RPMI8226 (cell line): ENCODE data around the gene MAST2.
"Not testable (repeated sequence)": the region's sequence is repeated elsewhere in the genome, so short reads cannot be mapped to it uniquely, and the experiment has no call there.

Experiments
- DNase-seq: peaks from one replicate; pipeline ENCODE4 v3.0.0-alpha.2; 2015

MAST2 gene

DNA sequence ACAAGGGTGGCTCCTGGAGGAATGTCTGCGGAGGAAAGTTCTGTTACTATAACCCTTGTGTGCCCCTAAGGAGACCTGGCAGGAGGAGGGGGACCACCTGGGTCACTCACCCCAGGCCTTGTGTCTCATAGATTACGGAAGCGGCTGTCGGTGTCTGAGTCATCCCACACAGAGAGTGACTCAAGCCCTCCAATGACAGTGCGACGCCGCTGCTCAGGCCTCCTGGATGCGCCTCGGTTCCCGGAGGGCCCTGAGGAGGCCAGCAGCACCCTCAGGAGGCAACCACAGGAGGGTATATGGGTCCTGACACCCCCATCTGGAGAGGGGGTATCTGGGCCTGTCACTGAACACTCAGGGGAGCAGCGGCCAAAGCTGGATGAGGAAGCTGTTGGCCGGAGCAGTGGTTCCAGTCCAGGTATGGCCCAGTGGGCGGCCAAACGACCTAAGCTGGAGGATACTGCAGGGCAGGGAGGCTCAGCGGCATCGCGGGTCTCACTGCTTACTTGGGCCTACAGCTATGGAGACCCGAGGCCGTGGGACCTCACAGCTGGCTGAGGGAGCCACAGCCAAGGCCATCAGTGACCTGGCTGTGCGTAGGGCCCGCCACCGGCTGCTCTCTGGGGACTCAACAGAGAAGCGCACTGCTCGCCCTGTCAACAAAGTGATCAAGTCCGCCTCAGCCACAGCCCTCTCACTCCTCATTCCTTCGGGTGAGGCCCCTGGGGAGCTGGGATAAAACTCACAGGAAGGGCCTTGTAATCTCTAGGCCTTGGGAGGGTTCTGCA, 227.7 kb downstream of the MAST2 start:
- no peak for DNase-seq

DNA sequence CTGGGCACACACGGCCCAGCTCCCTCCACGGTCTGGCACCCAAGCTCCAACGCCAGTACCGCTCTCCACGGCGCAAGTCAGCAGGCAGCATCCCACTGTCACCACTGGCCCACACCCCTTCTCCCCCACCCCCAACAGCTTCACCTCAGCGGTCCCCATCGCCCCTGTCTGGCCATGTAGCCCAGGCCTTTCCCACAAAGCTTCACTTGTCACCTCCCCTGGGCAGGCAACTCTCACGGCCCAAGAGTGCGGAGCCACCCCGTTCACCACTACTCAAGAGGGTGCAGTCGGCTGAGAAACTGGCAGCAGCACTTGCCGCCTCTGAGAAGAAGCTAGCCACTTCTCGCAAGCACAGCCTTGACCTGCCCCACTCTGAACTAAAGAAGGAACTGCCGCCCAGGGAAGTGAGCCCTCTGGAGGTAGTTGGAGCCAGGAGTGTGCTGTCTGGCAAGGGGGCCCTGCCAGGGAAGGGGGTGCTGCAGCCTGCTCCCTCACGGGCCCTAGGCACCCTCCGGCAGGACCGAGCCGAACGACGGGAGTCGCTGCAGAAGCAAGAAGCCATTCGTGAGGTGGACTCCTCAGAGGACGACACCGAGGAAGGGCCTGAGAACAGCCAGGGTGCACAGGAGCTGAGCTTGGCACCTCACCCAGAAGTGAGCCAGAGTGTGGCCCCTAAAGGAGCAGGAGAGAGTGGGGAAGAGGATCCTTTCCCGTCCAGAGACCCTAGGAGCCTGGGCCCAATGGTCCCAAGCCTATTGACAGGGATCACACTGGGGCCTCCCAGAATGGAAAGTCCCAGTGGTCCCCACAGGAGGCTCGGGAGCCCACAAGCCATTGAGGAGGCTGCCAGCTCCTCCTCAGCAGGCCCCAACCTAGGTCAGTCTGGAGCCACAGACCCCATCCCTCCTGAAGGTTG, 231.4 kb downstream of the MAST2 start:
- DNase-seq: no peak

DNA sequence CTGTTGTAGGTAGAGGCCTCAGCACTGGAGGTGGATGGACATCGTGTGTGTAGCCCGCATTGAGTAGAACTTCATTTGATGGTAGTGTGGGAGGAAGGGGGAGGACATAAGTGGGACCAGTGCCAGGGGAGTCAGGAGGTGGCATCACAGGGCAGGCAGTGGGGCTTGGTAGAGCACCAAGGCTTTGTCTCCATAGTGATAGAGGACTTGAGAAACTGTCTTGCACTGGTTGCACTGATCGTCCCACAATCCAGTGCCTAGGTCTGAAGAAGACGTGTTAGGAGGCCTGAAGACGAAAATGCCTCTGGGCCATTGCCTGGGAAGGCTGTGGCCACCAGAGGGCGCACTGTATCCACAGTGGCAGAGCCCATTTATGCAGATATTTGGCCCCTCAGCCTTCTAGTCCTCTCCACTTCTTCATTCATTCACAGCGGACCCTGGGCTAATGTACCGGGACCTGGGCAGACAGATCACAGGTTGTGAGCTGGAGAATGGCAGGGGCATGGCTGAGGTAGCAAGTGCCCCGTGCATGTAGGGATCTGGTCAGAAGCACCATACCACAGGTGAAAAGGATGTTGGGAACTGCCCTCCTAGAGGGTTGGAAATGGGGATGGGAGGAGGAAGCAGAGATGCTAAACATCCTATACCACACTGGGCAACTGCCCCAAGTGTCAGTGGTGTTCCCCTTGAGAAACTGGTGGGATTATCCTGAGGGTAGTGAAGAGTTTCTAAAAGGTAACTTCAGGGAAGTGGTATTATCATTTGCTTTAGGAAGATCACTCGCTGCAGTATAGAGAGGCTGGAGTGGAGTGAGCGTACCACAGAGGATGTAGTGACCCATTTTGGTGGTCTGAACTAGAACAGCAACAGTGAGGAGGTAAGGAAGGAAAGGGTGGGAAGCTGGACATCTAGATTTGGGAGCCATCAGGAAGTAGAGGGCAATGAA, 233.8 kb downstream of the MAST2 start:
- DNase-seq: peak; percentile 91

DNA sequence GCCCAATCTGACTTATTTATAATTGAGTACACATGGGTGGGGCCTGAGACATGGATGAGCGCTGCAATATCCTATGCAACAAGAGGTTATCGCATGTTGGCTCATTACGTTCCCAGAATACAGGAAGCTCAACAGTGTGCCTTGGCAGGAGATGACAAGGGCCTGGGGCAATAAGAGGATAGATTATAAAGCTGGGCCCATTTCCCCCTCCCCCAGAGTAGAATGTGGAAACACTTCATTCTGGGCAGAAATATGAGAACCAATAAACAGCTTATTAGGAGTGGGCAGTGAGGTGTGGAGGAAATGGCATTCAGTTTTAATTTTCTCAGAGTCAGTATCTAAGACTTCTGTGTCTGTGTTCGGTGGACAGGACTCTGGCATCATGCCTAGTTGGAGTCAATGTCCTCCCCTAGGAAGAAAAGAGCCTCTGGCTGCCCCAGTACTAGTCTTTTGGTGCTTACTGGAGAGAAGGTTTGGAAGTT, 236.2 kb downstream of the MAST2 start:
- DNase-seq: peak; percentile 64

DNA sequence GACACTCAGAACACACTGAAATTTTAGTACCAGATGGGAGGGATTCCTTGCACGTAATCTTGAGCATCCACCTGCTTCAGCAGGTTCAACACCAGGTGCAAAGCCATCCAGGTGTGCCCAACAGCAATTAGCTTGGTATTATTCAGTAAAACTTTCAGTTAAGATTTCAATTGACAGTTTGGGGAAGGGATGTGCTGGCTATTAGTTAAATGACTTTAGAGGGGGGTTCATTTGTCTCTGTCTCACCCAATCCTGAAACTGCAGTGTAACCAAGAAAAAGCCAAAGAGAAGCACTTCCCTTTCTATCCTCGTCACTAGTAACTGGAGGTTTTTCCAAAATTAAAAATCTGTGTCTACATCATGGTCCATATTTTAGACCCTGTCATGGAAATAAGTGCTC, 238.1 kb downstream of the MAST2 start:
- peak; percentile 87 for DNase-seq

DNA sequence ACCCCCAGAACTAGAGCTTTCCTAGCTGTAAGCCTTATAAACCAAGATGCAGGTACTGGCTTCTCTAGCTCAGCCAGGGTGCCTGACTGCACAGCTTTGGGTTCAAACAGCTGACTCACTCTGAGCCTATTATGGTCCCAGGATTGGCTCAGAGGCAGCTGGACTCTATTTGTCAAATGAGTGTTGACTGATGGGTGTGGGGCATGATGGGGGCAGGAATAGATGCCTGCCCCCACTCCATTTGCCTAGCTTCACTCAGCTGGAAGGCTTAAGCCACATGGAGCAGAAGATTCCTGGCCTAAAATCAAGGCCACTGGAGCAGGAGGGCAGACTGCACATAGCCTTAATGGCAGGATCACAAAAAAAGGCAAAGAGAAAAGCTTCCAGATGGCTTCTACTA, 238.6 kb downstream of the MAST2 start:
- DNase-seq: peak; percentile 64

DNA sequence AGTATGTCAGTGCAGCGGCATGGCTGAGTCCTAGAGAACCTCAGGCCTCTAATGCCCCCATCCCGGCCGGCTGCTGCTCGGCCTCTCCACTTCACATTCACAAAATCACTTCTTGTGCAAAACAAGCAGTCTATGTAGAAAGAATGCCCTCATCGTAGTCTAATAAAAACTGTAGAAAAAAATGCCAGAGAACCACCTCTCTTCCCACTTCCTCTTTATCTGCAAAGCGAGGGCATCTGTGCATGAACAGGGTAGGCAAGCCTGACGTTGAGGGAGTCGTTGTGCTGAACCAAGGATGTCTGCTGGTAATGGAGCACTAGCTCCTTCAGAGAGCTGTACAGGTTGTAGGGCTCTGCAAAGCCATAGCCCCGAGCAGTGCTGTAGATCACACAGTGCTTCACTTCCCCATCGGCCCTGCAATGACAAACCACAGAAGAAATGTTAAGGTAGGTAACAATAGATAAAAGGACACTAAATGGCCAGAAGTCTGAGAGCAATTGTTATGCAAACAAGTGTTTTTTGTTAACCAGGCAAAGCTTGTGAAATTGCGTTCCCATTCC, 240.1 kb downstream of the MAST2 start:
- DNase-seq: peak; percentile 95

DNA sequence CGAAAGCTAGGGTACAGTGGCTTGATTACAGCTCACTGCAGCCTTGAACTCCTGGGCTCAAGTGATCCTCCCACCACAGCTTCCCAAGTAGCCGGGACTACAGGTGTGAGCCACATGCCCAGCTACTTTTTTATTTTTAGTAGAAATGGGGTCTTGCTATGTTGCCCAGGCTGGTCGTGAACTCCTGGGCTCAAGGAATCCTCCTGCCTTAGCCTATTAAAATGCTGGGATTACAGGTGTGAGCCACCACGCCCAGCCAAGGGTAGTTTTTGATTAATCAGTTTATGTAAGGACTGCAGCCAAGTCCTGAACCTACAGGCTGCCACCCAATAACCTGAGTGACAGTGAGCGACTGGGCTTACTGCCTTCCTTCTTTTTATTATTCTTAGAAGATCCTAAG, 240.7 kb downstream of the MAST2 start:
- no peak for DNase-seq

DNA sequence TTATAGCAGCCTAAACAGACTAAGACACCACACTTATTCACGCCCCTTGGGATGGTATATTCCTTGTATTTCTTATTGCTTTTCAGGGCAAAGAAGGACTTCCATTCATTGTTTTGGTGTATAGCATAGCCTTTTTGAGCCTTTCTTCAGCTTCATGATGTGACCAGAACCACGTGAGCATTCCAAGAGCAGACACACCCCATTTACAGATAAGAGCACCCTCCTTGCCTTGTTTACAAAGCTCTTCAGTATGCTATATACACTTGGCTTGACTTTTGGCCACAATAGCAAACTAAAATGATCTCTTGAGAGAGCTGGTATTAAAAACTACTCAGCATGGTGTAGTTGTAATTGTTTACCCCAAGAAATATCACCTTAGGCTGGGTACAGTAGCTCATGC, 250.3 kb downstream of the MAST2 start:
- DNase-seq: no peak

DNA sequence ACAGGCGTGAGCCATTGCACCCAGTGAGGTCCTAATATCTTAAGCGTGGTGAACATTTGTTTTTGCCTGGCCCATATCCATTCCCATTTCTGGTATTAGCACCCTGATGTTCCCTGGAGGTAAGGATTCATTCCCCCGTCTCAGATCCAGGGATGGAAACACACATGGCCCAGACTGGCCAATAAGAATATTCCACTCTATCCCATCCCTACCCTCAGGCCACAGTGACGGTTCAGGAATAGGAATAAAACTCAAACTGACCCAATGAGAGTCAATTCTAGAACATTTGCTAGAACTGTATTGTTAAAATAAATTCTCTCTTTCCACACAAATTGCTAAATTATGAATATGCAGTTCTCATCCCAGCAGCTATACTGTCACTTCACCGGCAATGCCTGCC, 252.9 kb downstream of the MAST2 start:
- no peak for DNase-seq

DNA sequence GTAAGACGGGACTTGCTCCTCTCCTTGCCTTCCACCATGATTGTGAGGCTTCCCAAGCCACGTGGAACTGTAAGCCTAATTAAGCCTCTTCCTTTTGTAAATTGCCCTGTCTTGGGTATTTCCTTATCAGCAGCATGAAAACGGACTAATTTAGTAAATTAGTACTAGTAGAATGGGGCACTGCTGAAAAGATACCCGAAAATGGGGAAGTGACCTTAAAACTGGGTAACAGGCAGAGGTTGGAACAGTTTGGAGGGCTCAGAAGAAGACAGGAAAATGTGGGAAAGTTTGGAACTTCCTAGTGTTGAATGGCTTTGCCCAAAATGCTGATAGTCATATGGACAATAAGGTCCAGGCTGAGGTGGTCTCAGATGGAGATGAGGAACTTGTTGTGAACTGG, 253.8 kb downstream of the MAST2 start:
- not testable (repeated sequence) for DNase-seq

DNA sequence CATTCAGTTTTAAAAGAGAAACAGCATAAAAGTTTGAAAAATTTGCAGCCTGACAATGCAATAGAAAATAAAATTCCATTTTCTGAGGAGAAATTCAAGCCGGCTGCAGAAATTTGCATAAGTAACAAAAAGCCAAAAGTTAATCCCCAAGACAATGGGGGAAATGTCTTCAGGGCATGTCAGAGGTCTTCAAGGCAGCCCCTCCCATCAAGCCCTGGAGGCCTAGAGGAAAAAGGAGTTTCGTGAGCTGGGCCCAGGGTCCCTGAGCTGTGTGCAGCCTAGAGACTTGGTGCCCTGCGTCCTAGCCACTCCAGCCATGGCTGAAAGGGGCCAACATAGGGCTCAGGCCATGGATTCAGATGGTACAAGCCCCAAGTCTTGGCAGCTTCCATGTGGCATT, 254.4 kb downstream of the MAST2 start:
- no peak for DNase-seq

DNA sequence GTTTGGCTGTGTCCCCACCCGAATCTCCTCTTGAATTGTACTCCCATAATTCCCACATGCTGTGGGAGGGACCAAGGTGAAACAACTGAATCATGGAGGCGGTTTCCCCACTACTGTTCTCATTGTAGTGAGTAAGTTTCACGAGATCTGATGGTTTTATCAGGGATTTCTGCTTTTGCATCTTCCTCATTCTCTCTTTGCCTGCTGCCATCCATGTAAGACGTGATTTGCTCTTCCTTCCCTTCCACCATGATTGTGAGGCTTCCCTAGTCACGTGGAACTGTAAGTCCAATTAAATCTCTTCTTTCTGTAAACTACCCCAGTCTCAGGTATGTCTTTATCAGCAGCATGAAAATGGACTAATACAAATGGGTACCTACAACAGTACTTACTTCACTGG, 255.5 kb downstream of the MAST2 start:
- no peak for DNase-seq

DNA sequence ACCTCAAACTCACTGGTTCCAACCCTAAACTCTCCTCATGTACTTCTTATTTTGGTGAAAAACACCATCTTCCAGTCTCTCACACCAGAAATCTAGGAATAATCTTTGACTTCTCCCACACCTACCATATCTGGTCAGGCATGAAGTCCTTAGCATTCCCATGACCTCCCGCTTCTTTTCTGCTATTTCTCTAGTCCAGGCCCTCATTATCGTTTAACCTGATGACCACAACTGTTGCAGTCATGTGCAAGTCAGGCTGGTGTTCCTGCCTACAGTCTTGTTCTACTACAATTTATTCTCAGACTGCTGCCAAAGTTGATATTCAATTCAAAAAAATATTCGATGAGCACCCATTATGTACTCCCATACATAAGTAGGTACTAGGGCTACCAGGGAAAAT, 257.7 kb downstream of the MAST2 start:
- DNase-seq: no peak

DNA sequence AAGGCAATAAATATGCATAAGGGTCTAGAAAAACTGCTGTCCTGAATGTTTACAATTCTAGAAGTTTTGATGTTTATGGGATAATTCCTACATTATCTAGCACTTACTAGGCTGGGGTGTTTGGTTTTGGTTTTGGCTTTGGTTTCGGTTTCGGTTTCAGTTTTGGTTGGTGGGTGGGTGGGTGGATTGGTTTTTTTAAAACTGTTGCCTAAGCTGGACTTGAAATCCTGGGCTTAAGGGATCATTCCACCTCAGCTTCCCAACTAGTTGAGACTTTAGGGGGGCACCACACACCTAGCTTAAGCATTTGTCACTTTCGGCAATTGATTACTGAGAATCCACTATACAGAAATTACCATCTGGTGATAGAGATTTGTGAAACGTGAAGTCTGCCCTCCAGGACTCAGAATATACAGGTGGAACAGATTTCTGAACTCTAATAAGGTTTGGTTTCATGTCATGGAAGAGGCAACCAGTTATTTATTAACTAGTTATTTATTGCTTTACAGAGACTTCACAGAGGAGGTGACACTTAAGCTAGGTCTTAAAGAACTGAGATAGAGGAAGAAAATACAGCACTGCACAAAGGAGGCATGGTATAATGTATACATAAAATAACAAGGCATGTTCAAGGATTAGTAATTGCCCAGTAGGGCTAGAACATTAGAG, 259.4 kb downstream of the MAST2 start:
- peak; percentile 83 for DNase-seq

DNA sequence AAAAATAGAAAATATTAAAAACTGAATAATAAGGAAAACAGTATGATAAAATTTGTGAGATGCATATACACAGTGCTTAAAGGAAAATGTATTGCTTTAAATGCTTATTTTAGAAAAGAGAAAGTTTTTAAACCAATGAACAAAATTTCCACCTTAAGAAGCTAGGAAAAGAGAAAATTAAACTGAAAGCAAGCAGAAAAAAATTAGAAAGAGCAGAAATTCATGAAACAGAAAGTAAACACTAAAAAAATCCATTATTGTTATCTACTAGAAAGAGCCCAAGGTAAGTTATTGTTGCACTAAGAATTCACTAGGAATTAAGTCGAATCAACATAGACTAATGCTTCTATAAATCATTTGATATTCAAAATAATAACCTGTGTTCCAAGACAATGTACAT, 261.3 kb downstream of the MAST2 start:
- no peak for DNase-seq

DNA sequence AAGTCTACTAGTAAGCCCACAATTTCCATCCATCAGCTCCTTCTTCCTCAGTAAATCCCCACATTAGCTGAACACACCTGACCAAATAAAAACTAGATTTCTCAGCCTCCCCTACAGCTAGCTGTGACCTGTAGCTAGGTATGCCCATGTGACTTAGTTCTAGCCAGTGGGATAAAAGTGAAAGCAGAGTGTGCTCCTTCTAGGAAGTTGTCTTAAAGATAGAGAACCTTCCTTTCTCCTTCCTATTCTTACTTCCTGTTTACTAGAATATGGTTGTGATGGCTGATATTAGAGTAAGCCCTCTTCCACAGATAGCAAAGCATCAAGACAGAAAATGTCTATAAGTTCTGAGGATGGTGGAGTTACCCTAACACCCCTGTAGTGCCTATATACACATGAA, 262.0 kb downstream of the MAST2 start:
- peak; percentile 68 for DNase-seq

DNA sequence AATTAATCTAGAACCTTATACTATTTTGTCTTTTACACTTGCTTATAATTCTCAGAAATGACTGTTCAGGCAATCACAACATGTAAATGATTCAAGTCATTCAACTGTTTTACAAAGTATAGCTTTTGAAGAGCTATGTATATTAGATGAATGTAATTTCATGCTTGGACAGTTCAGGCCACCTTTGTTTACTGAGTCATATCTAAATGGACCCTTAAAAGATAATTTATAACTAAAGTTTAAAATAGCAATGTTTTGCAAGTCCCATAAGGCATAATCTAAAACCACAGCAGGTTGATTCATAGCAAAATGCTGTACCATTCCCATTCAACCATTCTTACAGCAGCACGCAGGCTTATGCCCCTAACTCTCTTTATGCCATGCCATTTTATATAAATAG, 264.2 kb downstream of the MAST2 start:
- DNase-seq: no peak

DNA sequence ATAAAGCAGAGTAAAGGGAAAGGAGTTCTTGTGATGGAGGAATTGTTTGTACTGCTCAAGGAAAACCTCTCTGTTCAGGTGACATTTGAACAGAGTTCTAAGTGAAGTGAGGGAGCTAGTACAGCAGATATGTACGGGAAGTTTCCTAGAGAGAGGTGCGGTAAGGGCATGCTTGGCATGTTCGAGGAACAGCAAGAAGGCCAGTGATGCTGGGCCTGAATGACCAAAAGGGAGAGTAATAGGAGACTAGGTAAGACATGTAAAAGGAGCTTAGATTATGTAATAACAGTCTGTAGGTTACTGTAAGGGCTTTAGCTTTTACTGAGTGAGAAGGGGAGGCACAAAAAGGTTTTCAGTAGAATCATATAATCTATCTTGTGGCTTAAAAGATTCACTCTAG, 265.1 kb downstream of the MAST2 start:
- no peak for DNase-seq

DNA sequence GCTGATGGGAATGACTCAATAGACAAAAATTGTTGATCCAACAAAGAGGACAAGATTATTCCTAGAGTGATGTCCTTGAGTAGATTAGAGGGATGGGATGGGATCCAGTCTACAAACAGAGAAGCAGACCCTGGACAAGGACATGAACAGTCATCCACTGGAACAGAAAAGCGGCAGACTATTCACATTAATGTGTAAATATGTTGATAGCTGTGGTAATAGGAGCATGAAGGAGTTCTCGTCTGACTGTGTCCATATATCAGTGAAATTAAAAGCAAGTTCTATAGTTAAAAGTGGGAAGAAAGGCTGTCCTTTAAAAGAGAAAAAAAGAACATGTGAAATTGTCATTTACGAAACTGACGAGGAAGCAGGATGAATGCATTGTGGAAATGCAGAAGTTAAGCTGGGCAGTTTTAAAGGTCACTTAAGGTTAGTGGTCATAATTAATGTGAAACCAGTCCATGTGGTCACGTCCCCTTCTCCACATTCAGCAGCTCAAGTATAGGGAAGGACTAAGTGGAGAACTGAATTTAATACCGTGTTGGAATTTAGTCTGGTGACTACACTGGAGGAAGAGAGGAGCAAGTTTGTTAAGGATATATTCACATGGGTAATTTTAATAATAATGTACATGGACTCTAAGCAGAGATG, 266.9 kb downstream of the MAST2 start:
- DNase-seq: peak; percentile 8

DNA sequence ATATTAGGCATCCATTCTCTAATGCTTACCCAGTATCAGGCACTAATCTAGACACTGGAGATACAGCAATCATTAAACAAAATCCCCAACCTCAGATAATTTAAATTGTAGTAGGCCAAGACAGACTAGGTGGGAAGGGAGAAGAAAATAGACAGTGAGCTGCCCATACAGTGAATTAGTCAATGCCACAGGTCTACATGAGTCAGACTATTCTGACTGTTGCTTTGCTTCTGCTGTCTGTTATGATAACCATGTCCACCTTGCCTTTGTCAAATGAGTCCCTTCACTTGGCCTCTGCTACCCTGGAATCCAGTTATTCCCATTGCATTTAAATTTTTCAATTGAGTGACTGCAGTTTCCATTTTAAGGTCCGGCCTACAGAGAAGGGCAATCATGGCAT, 269.6 kb downstream of the MAST2 start:
- DNase-seq: no peak
